OCI-LY7 (cell line): ENCODE measurements around the gene TMEM59L. TPM values are rescaled to one million over a fixed set of nuclear protein-coding genes. Genes with fewer than 3 reads are reported as not detected.
A peak's percentile ranks its signal among the peaks of the same experiment; 100 is the strongest.

ENCODE experiments used
- Bru-seq: library from RNA; stranded (reverse); fragments of 400-500 nt; gene quantifications from one replicate; lab custom pipeline; 2021; lab: Mats Ljungman, UMichigan
- BruChase-seq, 2 experiments: library from RNA; stranded (reverse); fragments of 400-500 nt; gene quantifications; one replicate each; lab custom pipeline; 2021; lab: Mats Ljungman, UMichigan
- BruUV-seq: library from RNA; stranded (reverse); fragments of 400-500 nt; replicated peaks from 2 replicates; lab custom pipeline; 2021; lab: Mats Ljungman, UMichigan
- CTCF ChIA-PET: fragments of 300-600 bp; sonication (Branson Sonifier 250); formaldehyde crosslinking; loops from one replicate; lab custom pipeline; 2022; ENCODE audit warnings: antibody characterized with exemption; ENCODE audit not compliant: unreplicated experiment; lab: Charles Lee
- POLR2A ChIA-PET: fragments of 300-600 bp; sonication (Branson Sonifier 250); formaldehyde crosslinking; loops from one replicate; lab custom pipeline; 2022; ENCODE audit warnings: antibody characterized with exemption; lab: Charles Lee
- DNase-seq: peaks from one replicate; pipeline ENCODE4 v3.0.0-alpha.2; 2015; ENCODE audit warnings: low spot score
- H2AFZ ChIP-seq: fragments of 200-600 bp; sonication (generic), shearing (Covaris generic); 2 replicates; pipeline ENCODE4 v1.6.1; 2014; ENCODE audit warnings: mild to moderate bottlenecking, antibody characterized with exemption, low read length, moderate library complexity
- H3K27ac ChIP-seq: fragments of 200-600 bp; sonication (generic); 2 replicates; pipeline ENCODE4 v1.5.1; 2014; ENCODE audit warnings: mixed run types, low read depth, mild to moderate bottlenecking, moderate library complexity, low read length, inconsistent platforms; ENCODE audit not compliant: poor library complexity, severe bottlenecking
- H3K36me3 ChIP-seq: fragments of 200-600 bp; sonication (generic); 2 replicates; pipeline ENCODE4 v1.6.1; 2014; ENCODE audit warnings: mild to moderate bottlenecking, antibody characterized with exemption, low read length, moderate library complexity, mixed read lengths; ENCODE audit not compliant: insufficient read depth
- H3K4me1 ChIP-seq: fragments of 200-600 bp; sonication (generic); 2 replicates; pipeline ENCODE4 v1.5.1; 2014; ENCODE audit warnings: mild to moderate bottlenecking, low read length; ENCODE audit not compliant: insufficient read depth, poor library complexity, severe bottlenecking
- H3K4me2 ChIP-seq: fragments of 200-600 bp; sonication (generic); 2 replicates; pipeline ENCODE4 v1.6.1; 2014; ENCODE audit warnings: mild to moderate bottlenecking, low read length
- H3K4me3 ChIP-seq: fragments of 200-600 bp; sonication (generic); 2 replicates; pipeline ENCODE4 v1.5.1; 2014; ENCODE audit warnings: mild to moderate bottlenecking, low read depth, low read length; ENCODE audit not compliant: poor library complexity, severe bottlenecking
- H3K79me2 ChIP-seq: fragments of 200-600 bp; sonication (generic); 2 replicates; pipeline ENCODE4 v1.6.1; 2016; ENCODE audit warnings: low read depth, mild to moderate bottlenecking, low read length, moderate library complexity, mixed read lengths; ENCODE audit not compliant: insufficient read depth
- H3K9me2 ChIP-seq: fragments of 200-600 bp; sonication (generic); 2 replicates; pipeline ENCODE4 v1.6.1; 2016; ENCODE audit warnings: mild to moderate bottlenecking, low read length, mixed read lengths; ENCODE audit not compliant: insufficient read depth
- H3K9me3 ChIP-seq: fragments of 200-600 bp; sonication (generic); 2 replicates; pipeline ENCODE4 v1.6.1; 2014; ENCODE audit warnings: mild to moderate bottlenecking, mixed run types, low read length, mixed read lengths
- H4K20me1 ChIP-seq: fragments of 200-600 bp; sonication (generic); 2 replicates; pipeline ENCODE4 v1.6.1; 2014; ENCODE audit warnings: mild to moderate bottlenecking, antibody characterized with exemption, low read length, moderate library complexity, mixed read lengths; ENCODE audit not compliant: insufficient read depth
- CTCF ChIP-seq: fragments of 200-600 bp; sonication (generic); conservative IDR thresholded peaks from 2 replicates; pipeline ENCODE4 v1.5.1; 2014; ENCODE audit warnings: mild to moderate bottlenecking, antibody characterized with exemption, low read length, moderate library complexity, mixed read lengths
- EZH2phosphoT487 ChIP-seq: fragments of 200-600 bp; sonication (generic); IDR thresholded peaks from 2 replicates; pipeline ENCODE4 v1.6.1; 2018; ENCODE audit warnings: low read depth, borderline replicate concordance, mild to moderate bottlenecking, mixed run types, antibody characterized with exemption, low read length, moderate library complexity, mixed read lengths
- intact Hi-C: fragments of 100-400 bp; cut with micrococcal nuclease; formaldehyde crosslinking; loops from one replicate; pipeline ENCODE4 v1.10.0; 2022; ENCODE audit not compliant: unreplicated experiment
- long read RNA-seq: library from polyadenylated mRNA; stranded (forward); transcript quantifications from one replicate; pipeline ENCODE4 v2.0.0, GENCODE V29; 2022
- total RNA-seq, 2 experiments: library from RNA; depleted of rRNA in 1 of 2; stranded (reverse); fragments of >200 nt in 1 of 2; shearing (Covaris generic) in 1 of 2; gene quantifications; 2 replicates each; pipeline ENCODE4 v1.2.3, GENCODE V29; 2014 to 2022

TMEM59L gene
- 0.33 and 1.0 TPM in 2 replicates for total RNA-seq (2014; rRNA removed; shearing (Covaris generic))
- 0.84 and 0.89 TPM in 2 replicates for total RNA-seq (2022)
- Bru-seq, nascent RNA = percentile 23 among the genes with signal in this experiment
- percentile 25 among the genes with signal in this experiment for BruChase-seq, experiment 1, labeled RNA remaining after a 6-hour chase
- BruChase-seq, experiment 2, labeled RNA remaining after a 2-hour chase = percentile 23 among the genes with signal in this experiment
- long read RNA-seq, partial matches to known transcripts = 5 of 6 reads
- long read RNA-seq, other reads (novel, unspliced or antisense) = 1 of 6 reads

GRCh38 chr19:18612772-18613588, at the start of gene TMEM59L:
Gene TMEM59L (plus strand): TSS chr19:18612870. CDS start chr19:18612959, 89 bp downstream.
- H3K4me3 ChIP-seq = peak within 1 kb of the TSS; percentile 36

GRCh38 chr19:18566953-18567352, 45.7 kb upstream of the TMEM59L start:
- intact Hi-C loops = no loop called here
- Histone ChIP-seq H3K36me3 (peaks cover 81% of the 10 kb centered on the region), H2AFZ (no peak overlapping the region)

More at GRCh38 chr19:18612772-18613588, at the start of gene TMEM59L:
- Histone ChIP-seq H3K79me2 (no peaks in the 10 kb centered on the region), H3K4me2 (peak within 1 kb of the TSS; percentile 50), H3K9me2 (no peaks in the 10 kb centered on the region), H4K20me1 (no peaks in the 10 kb centered on the region), H3K27ac (no peak within 1 kb of the TSS), H3K36me3 (no peaks in the 10 kb centered on the region), H3K9me3 (no peaks in the 10 kb centered on the region), H2AFZ (no peak within 1 kb of the TSS), H3K4me1 (peaks cover 11% of the 10 kb centered on the region)
- TF ChIP-seq CTCF (no peak), EZH2phosphoT487 (no peak; the same call in 1 of the 2 replicates)
- CTCF ChIA-PET = no interaction called here
- BruUV-seq = no TSS peak
- POLR2A ChIA-PET = interaction anchor here (0.6 to 0.7 kb wide), 2 partner anchors 19 to 48 kb away, joined by 3 to 4 read pairs; no protein-coding TSS in a partner anchor
- intact Hi-C loops = no loop called here
- no peak for DNase-seq

More at GRCh38 chr19:18566953-18567352, 45.7 kb upstream of the TMEM59L start:
- Histone ChIP-seq H3K9me2 (no peaks in the 10 kb centered on the region), H3K4me2 (no peak overlapping the region), H4K20me1 (no peaks in the 10 kb centered on the region), H3K4me1 (peaks cover 8% of the 10 kb centered on the region), H3K9me3 (no peaks in the 10 kb centered on the region), H3K4me3 (no peak overlapping the region), H3K79me2 (peaks cover 2% of the 10 kb centered on the region), H3K27ac (no peak overlapping the region)
- POLR2A ChIA-PET = no interaction called here
- no peak for DNase-seq
- TF ChIP-seq CTCF (no peak), EZH2phosphoT487 (no peak)
- no TSS peak for BruUV-seq
- CTCF ChIA-PET = no interaction called here
